ENCODE measurements around the gene SERPINA10. TPM values are rescaled to one million over a fixed set of nuclear protein-coding genes. Genes with fewer than 3 reads are reported as not detected.
"Not testable (repeated sequence)": the region's sequence is repeated elsewhere in the genome, so short reads cannot be mapped to it uniquely, and the experiment has no call there.

SERPINA10 gene
- total RNA-seq, 1 donor from 2014 or later = not detected

- DNase-seq (ENCODE audit: low spot score) = no peak
Measured at GRCh38 chr14:94306047-94306978, 13.2 kb upstream of the SERPINA10 start.

GRCh38 chr14:94305620-94306019 lies 12.6 kb upstream of the SERPINA10 start:
- peaks cover 17% of the 10 kb centered on the region for H3K9me3 Mint-ChIP-seq (ENCODE audit: low read depth)
- no peaks in the 10 kb centered on the region for H3K4me1 Mint-ChIP-seq (ENCODE audit: low read depth)
- no peaks in the 10 kb centered on the region for H3K36me3 Mint-ChIP-seq (ENCODE audit: low read depth)
- no peak for DNase-seq (ENCODE audit: low spot score)
- H3K4me3 Mint-ChIP-seq (ENCODE audit: unreplicated experiment) = no peak overlapping the region
- TF ChIP-seq CTCF (IDR thresholded peaks at IDR 0.05) = no peak
- H3K27ac Mint-ChIP-seq (ENCODE audit: unreplicated experiment) = no peak overlapping the region
- no peaks in the 10 kb centered on the region for H3K27me3 Mint-ChIP-seq (ENCODE audit: low read depth)

More at GRCh38 chr14:94306047-94306978, 13.2 kb upstream of the SERPINA10 start:
- no peak overlapping the region for H3K4me3 Mint-ChIP-seq (ENCODE audit: unreplicated experiment)
- no peaks in the 10 kb centered on the region for H3K36me3 Mint-ChIP-seq (ENCODE audit: low read depth)
- peaks cover 17% of the 10 kb centered on the region for H3K9me3 Mint-ChIP-seq (ENCODE audit: low read depth)
- no peak for TF ChIP-seq CTCF (IDR thresholded peaks at IDR 0.05)
- H3K27me3 Mint-ChIP-seq (ENCODE audit: low read depth) = no peaks in the 10 kb centered on the region
- H3K27ac Mint-ChIP-seq (ENCODE audit: unreplicated experiment) = no peak overlapping the region
- no peaks in the 10 kb centered on the region for H3K4me1 Mint-ChIP-seq (ENCODE audit: low read depth)

- Mint-ChIP-seq H3K4me1 (ENCODE audit: low read depth) (no peaks in the 10 kb centered on the region), H3K36me3 (ENCODE audit: low read depth) (no peaks in the 10 kb centered on the region), H3K9me3 (ENCODE audit: low read depth) (peaks cover 18% of the 10 kb centered on the region), H3K4me3 (ENCODE audit: unreplicated experiment) (no peak overlapping the region), H3K27me3 (ENCODE audit: low read depth) (no peaks in the 10 kb centered on the region), H3K27ac (ENCODE audit: unreplicated experiment) (no peak overlapping the region)
- no peak for DNase-seq (ENCODE audit: low spot score)
- TF ChIP-seq CTCF (IDR thresholded peaks at IDR 0.05) = no peak
Measured at GRCh38 chr14:94304243-94304642, 11.2 kb upstream of the SERPINA10 start.

- Mint-ChIP-seq H3K27me3 (ENCODE audit: low read depth) (no peaks in the 10 kb centered on the region), H3K27ac (ENCODE audit: unreplicated experiment) (no peak overlapping the region)
Measured at GRCh38 chr14:94303111-94303510, 10.0 kb upstream of the SERPINA10 start.

GRCh38 chr14:94298130-94298529 lies 5.1 kb upstream of the SERPINA10 start:
- DNase-seq (ENCODE audit: low spot score) = no peak
- Mint-ChIP-seq H3K9me3 (ENCODE audit: low read depth) (peaks cover 2% of the 10 kb centered on the region), H3K4me1 (ENCODE audit: low read depth) (no peaks in the 10 kb centered on the region), H3K4me3 (ENCODE audit: unreplicated experiment) (no peak overlapping the region), H3K27ac (ENCODE audit: unreplicated experiment) (no peak overlapping the region), H3K36me3 (ENCODE audit: low read depth) (no peaks in the 10 kb centered on the region), H3K27me3 (ENCODE audit: low read depth) (no peaks in the 10 kb centered on the region)
- no peak for TF ChIP-seq CTCF (IDR thresholded peaks at IDR 0.05)

More at GRCh38 chr14:94303111-94303510, 10.0 kb upstream of the SERPINA10 start:
- Mint-ChIP-seq H3K9me3 (ENCODE audit: low read depth) (peaks cover 15% of the 10 kb centered on the region), H3K4me1 (ENCODE audit: low read depth) (no peaks in the 10 kb centered on the region), H3K4me3 (ENCODE audit: unreplicated experiment) (no peak overlapping the region), H3K36me3 (ENCODE audit: low read depth) (no peaks in the 10 kb centered on the region)
- DNase-seq (ENCODE audit: low spot score) = no peak
- no peak for TF ChIP-seq CTCF (IDR thresholded peaks at IDR 0.05)

GRCh38 chr14:94296181-94296545 lies 3.1 kb upstream of the SERPINA10 start:
- H3K4me1 Mint-ChIP-seq (ENCODE audit: low read depth); H3K27ac Mint-ChIP-seq (ENCODE audit: unreplicated experiment); DNase-seq (ENCODE audit: low spot score): not testable (repeated sequence)

More at GRCh38 chr14:94296181-94296545, 3.1 kb upstream of the SERPINA10 start:
- not testable (repeated sequence) for H3K27me3 Mint-ChIP-seq (ENCODE audit: low read depth); H3K4me3 Mint-ChIP-seq (ENCODE audit: unreplicated experiment); H3K9me3 Mint-ChIP-seq (ENCODE audit: low read depth); H3K36me3 Mint-ChIP-seq (ENCODE audit: low read depth)

Data from chondrocyte (in vitro differentiated cells).